SU-DHL-6 (cell line): Measurements from ENCODE around the gene SCAMP5.

Experiments used
- CTCF ChIP-seq: fragments of 200-600 bp; sonication (generic); IDR thresholded peaks from one replicate; pipeline ENCODE4 v1.5.1; 2017; ENCODE audit warnings: antibody characterized with exemption, mild to moderate bottlenecking, low read length, moderate library complexity; ENCODE audit not compliant: insufficient read depth, poor library complexity, severe bottlenecking
- EZH2phosphoT487 ChIP-seq: fragments of 200-600 bp; sonication (generic), shearing (Covaris generic); conservative IDR thresholded peaks from 2 replicates; pipeline ENCODE4 v1.6.1; 2018; ENCODE audit warnings: mild to moderate bottlenecking, antibody characterized with exemption, low read length, moderate library complexity, mixed read lengths

- no peak for TF ChIP-seq CTCF
- TF ChIP-seq EZH2phosphoT487 = no peak
Observed at GRCh38 chr15:75016431-75016830, 21.1 kb downstream of the SCAMP5 start.
